SK-N-SH treated with all-trans-retinoic acid at 6 μM for 48 hours (cell line): ENCODE results near the gene SUOX.

ENCODE experiments used
- ATAC-seq: fragments of 200-7000 bp; cut with Tn5 transposase; 3 replicates; pipeline ENCODE4 v1.9.1; 2020; ENCODE audit warnings: mild to moderate bottlenecking, moderate library complexity
- ARNTL ChIP-seq: fragments of 450-650 bp; formaldehyde crosslinking; IDR thresholded peaks from 2 replicates; pipeline ENCODE4 v1.5.0; 2020; ENCODE audit warnings: low read depth, mild to moderate bottlenecking, moderate library complexity, borderline replicate concordance
- CSRNP3 ChIP-seq: fragments of 250-450 bp; sonication (Bioruptor Pico); IDR thresholded peaks from 2 replicates; pipeline ENCODE4 v1.5.1; 2021; ENCODE audit warnings: mild to moderate bottlenecking, moderate library complexity
- ESRRG ChIP-seq: fragments of 250-450 bp; sonication (Bioruptor Pico); IDR thresholded peaks from 2 replicates; pipeline ENCODE4 v1.6.1; 2021; ENCODE audit warnings: mild to moderate bottlenecking
- ISL1 ChIP-seq: fragments of 250-450 bp; sonication (Bioruptor Pico); IDR thresholded peaks from 2 replicates; pipeline ENCODE4 v2.1.2; 2022; ENCODE audit warnings: mild to moderate bottlenecking, moderate library complexity
- OSR1 ChIP-seq: fragments of 250-450 bp; sonication (Bioruptor Pico); IDR thresholded peaks from 2 replicates; pipeline ENCODE4 v1.8.0; 2022; ENCODE audit warnings: moderate library complexity, mild to moderate bottlenecking, inconsistent platforms
- PPARA ChIP-seq: fragments of 250-450 bp; sonication (Bioruptor Pico); IDR thresholded peaks from 2 replicates; pipeline ENCODE4 v1.5.0; 2020; ENCODE audit warnings: mild to moderate bottlenecking, borderline replicate concordance
- SNAI2 ChIP-seq: fragments of 250-450 bp; sonication (Bioruptor Pico); IDR thresholded peaks from 2 replicates; pipeline ENCODE4 v1.5.0; 2020; ENCODE audit warnings: mild to moderate bottlenecking, moderate library complexity
- TCF4 ChIP-seq: fragments of 250-450 bp; sonication (Bioruptor Pico); IDR thresholded peaks from 2 replicates; pipeline ENCODE4 v1.8.0; 2021; ENCODE audit warnings: mild to moderate bottlenecking, moderate library complexity, borderline replicate concordance
- ZC3H10 ChIP-seq: fragments of 250-450 bp; sonication (Bioruptor Pico); IDR thresholded peaks from 2 replicates; pipeline ENCODE4 v1.5.1; 2021; ENCODE audit warnings: mild to moderate bottlenecking, moderate library complexity
- ZFP3 ChIP-seq: fragments of 250-450 bp; sonication (Bioruptor Pico); IDR thresholded peaks from 2 replicates; pipeline ENCODE4 v1.5.0; 2020; ENCODE audit warnings: mild to moderate bottlenecking, moderate library complexity
- ZNF565 ChIP-seq: fragments of 450-650 bp; formaldehyde crosslinking; conservative IDR thresholded peaks from 2 replicates; pipeline ENCODE4 v1.5.0; 2020; ENCODE audit warnings: low read depth, mild to moderate bottlenecking, moderate library complexity
- ZNF8 ChIP-seq: fragments of 450-650 bp; formaldehyde crosslinking; IDR thresholded peaks from 2 replicates; pipeline ENCODE4 v1.5.0; 2020; ENCODE audit warnings: mild to moderate bottlenecking, moderate library complexity
- TF ChIP-seq, protein P1 (sequence below): fragments of 250-450 bp; sonication (Bioruptor Pico); IDR thresholded peaks from 2 replicates; pipeline ENCODE4 v1.5.0; 2020; ENCODE audit warnings: mild to moderate bottlenecking, moderate library complexity
- TF ChIP-seq, protein P2 (sequence below): fragments of 250-450 bp; sonication (Bioruptor Pico); IDR thresholded peaks from 2 replicates; pipeline ENCODE4 v1.8.0; 2021; ENCODE audit warnings: low read depth, mild to moderate bottlenecking, moderate library complexity, borderline replicate concordance

SUOX gene

DNA sequence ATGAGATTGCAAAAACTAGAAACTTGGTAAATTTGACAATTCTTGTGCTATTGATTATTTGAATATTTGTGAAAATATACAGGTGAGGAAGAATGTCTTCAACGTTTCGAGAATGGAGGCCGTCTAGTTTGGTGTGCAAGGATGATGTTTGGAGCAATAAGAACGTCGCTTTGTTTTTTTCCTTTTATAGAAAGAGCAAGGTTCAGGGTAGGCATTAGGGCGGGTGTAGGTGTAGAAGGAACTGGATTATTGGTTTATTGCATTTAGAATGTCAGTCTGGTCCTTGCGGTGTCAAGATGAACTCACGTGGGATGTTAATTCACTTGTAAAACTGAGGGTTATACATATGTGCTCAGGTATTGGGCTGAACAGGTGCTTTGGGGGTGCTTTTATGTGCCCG is 45.8 kb downstream of the SUOX start:
- TF ChIP-seq ZC3H10 (CRISPR knock-in tag), result no peak
- TF ChIP-seq SNAI2, result no peak
- no peak for TF ChIP-seq ISL1
- no peak for TF ChIP-seq ZFP3
- TF ChIP-seq ESRRG (CRISPR knock-in tag), result no peak
- TF ChIP-seq, protein P1, sequence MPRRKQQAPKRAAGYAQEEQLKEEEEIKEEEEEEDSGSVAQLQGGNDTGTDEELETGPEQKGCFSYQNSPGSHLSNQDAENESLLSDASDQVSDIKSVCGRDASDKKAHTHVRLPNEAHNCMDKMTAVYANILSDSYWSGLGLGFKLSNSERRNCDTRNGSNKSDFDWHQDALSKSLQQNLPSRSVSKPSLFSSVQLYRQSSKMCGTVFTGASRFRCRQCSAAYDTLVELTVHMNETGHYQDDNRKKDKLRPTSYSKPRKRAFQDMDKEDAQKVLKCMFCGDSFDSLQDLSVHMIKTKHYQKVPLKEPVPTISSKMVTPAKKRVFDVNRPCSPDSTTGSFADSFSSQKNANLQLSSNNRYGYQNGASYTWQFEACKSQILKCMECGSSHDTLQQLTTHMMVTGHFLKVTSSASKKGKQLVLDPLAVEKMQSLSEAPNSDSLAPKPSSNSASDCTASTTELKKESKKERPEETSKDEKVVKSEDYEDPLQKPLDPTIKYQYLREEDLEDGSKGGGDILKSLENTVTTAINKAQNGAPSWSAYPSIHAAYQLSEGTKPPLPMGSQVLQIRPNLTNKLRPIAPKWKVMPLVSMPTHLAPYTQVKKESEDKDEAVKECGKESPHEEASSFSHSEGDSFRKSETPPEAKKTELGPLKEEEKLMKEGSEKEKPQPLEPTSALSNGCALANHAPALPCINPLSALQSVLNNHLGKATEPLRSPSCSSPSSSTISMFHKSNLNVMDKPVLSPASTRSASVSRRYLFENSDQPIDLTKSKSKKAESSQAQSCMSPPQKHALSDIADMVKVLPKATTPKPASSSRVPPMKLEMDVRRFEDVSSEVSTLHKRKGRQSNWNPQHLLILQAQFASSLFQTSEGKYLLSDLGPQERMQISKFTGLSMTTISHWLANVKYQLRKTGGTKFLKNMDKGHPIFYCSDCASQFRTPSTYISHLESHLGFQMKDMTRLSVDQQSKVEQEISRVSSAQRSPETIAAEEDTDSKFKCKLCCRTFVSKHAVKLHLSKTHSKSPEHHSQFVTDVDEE (CRISPR knock-in tag), result no peak

GRCh38 chr12:56046027-56046780 is 49.1 kb downstream of the SUOX start:
- TF ChIP-seq PPARA (no peak), CSRNP3 (CRISPR knock-in tag) (no peak)
- ATAC-seq, result no peak; the same call in 2 of the 3 replicates

More for the DNA sequence above, 45.8 kb downstream of the SUOX start:
- no peak for ATAC-seq

DNA sequence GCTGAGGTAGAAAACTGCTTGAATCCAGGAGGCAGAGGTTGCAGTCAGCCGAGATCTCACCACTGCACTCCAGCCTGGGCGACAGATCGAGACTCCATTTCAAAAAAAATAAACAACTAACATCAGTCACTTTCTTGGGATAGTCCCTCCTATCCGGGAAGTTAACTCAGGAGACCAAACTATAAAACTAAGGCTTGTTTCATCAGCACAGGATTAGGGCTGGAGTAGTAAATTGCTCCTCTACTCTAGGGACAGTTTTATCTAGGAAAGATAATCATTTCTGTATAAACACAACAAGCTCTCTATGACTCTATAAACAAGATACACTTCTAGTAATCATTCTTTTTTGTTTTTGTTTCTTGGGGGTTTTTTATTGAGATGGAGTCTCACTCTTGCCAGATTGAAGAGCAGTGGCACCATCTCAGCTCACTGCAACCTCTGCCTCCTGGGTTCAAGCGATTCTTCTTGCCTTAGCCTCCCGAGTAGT is 56.4 kb downstream of the SUOX start:
- ATAC-seq, result no peak
- TF ChIP-seq, protein P2, sequence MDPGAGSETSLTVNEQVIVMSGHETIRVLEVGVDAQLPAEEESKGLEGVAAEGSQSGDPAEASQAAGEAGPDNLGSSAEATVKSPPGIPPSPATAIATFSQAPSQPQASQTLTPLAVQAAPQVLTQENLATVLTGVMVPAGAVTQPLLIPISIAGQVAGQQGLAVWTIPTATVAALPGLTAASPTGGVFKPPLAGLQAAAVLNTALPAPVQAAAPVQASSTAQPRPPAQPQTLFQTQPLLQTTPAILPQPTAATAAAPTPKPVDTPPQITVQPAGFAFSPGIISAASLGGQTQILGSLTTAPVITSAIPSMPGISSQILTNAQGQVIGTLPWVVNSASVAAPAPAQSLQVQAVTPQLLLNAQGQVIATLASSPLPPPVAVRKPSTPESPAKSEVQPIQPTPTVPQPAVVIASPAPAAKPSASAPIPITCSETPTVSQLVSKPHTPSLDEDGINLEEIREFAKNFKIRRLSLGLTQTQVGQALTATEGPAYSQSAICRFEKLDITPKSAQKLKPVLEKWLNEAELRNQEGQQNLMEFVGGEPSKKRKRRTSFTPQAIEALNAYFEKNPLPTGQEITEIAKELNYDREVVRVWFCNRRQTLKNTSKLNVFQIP (CRISPR knock-in tag), result no peak
- TF ChIP-seq ARNTL (CRISPR knock-in tag) (no peak), ZNF8 (no peak), CSRNP3 (CRISPR knock-in tag) (no peak), OSR1 (no peak), ESRRG (CRISPR knock-in tag) (no peak), SNAI2 (no peak), ZNF565 (CRISPR knock-in tag) (no peak), TCF4 (CRISPR knock-in tag) (no peak), ZC3H10 (CRISPR knock-in tag) (no peak)
- TF ChIP-seq, protein P1 (CRISPR knock-in tag), result no peak
- TF ChIP-seq, all 23 proteins: peak for 0
